IMR-90 (cell line): ENCODE measurements around the gene PNMA8B. TPM values are rescaled to one million over a fixed set of nuclear protein-coding genes. Genes with fewer than 3 reads are reported as not detected.

Experiments used
- ATAC-seq: fragments of 200-7000 bp; cut with Tn5 transposase; 2 replicates; pipeline ENCODE4 v1.9.1; 2020; ENCODE audit warnings: low read depth, mild to moderate bottlenecking, moderate library complexity
- BruUV-seq: library from RNA; stranded (reverse); fragments of 400-500 nt; replicated peaks from 2 replicates; lab custom pipeline; 2021; lab: Mats Ljungman, UMichigan
- CTCF ChIA-PET: fragments of 300-600 bp; formaldehyde crosslinking; extraction: SDS; loops from one replicate; lab custom pipeline; 2021; ENCODE audit warnings: antibody characterized with exemption; lab: Yijun Ruan, JAX
- POLR2A ChIA-PET: fragments of 300-600 bp; sonication (Branson Sonifier 250); formaldehyde crosslinking; loops from one replicate; lab custom pipeline; 2022; ENCODE audit warnings: antibody characterized with exemption; ENCODE audit not compliant: unreplicated experiment; lab: Charles Lee
- DNase-seq: peaks from one replicate; pipeline ENCODE4 v3.0.0; 2013
- H2AFZ ChIP-seq: replicated peaks from 2 replicates; pipeline ENCODE3; 2013; ENCODE audit warnings: low read length, mild to moderate bottlenecking; ENCODE audit not compliant: poor library complexity
- H2AK5ac ChIP-seq: 2 replicates; pipeline ENCODE4 v1.6.1; 2013; ENCODE audit warnings: low read depth, low read length, inconsistent platforms
- H2AK9ac ChIP-seq: replicated peaks from 2 replicates; pipeline ENCODE3; 2013; ENCODE audit warnings: mild to moderate bottlenecking, low read depth, low read length, moderate library complexity; ENCODE audit not compliant: poor library complexity
- H2BK120ac ChIP-seq: 2 replicates; pipeline ENCODE4 v1.6.1; 2013; ENCODE audit warnings: low read depth, low read length, inconsistent platforms
- H2BK15ac ChIP-seq: 3 replicates; pipeline ENCODE4 v1.6.1; 2013; ENCODE audit warnings: low read depth, low read length, inconsistent platforms
- H2BK20ac ChIP-seq: 2 replicates; pipeline ENCODE4 v1.6.1; 2013; ENCODE audit warnings: low read depth, mild to moderate bottlenecking, inconsistent platforms, low read length, moderate library complexity
- H2BK5ac ChIP-seq: 2 replicates; pipeline ENCODE4 v1.6.1; 2013; ENCODE audit warnings: mild to moderate bottlenecking, low read depth, low read length, inconsistent platforms; ENCODE audit not compliant: poor library complexity, severe bottlenecking
- H3K14ac ChIP-seq: replicated peaks from 2 replicates; pipeline ENCODE4 v1.6.1; 2013; ENCODE audit warnings: low read depth, low read length, inconsistent platforms
- H3K18ac ChIP-seq: 2 replicates; pipeline ENCODE4 v1.6.1; 2013; ENCODE audit warnings: low read depth, low read length, control low read depth
- H3K23ac ChIP-seq: 2 replicates; pipeline ENCODE4 v1.6.1; 2013; ENCODE audit warnings: low read depth, low read length, inconsistent platforms
- H3K27ac ChIP-seq: 2 replicates; pipeline ENCODE4 v1.5.1; 2013; ENCODE audit warnings: mild to moderate bottlenecking, control low read depth, low read length; ENCODE audit not compliant: insufficient read depth
- H3K27me3 ChIP-seq: 2 replicates; pipeline ENCODE4 v1.6.1; 2013; ENCODE audit warnings: low read length; ENCODE audit not compliant: control insufficient read depth, insufficient read depth
- H3K36me3 ChIP-seq: 2 replicates; pipeline ENCODE4 v1.6.1; 2013; ENCODE audit warnings: low read length, mixed read lengths; ENCODE audit not compliant: control insufficient read depth, insufficient read depth
- H3K4ac ChIP-seq: 2 replicates; pipeline ENCODE4 v1.6.1; 2013; ENCODE audit warnings: low read depth, low read length, inconsistent platforms
- H3K4me1 ChIP-seq: 2 replicates; pipeline ENCODE4 v1.6.1; 2013; ENCODE audit warnings: low read length, mixed read lengths; ENCODE audit not compliant: control insufficient read depth, insufficient read depth
- H3K4me2 ChIP-seq: 2 replicates; pipeline ENCODE4 v1.6.1; 2013; ENCODE audit warnings: low read depth, mild to moderate bottlenecking, control low read depth, low read length, moderate library complexity
- H3K4me3 ChIP-seq: 2 replicates; pipeline ENCODE4 v1.5.1; 2013; ENCODE audit warnings: low read depth, mild to moderate bottlenecking, control low read depth, low read length, moderate library complexity; ENCODE audit not compliant: insufficient read depth
- H3K56ac ChIP-seq: 2 replicates; pipeline ENCODE4 v1.6.1; 2013; ENCODE audit warnings: low read length, inconsistent platforms; ENCODE audit not compliant: insufficient read depth; ENCODE audit errors: extremely low read depth
- H3K79me1 ChIP-seq, 2 experiments: 2 replicates each; pipeline ENCODE4 v1.6.1; 2013; ENCODE audit warnings: low read length in 2 of 2, inconsistent platforms in 1 of 2, low read depth in 1 of 2
- H3K9ac ChIP-seq: 2 replicates; pipeline ENCODE4 v1.6.1; 2013; ENCODE audit warnings: low read depth, low read length, control low read depth
- H3K9me1 ChIP-seq: 2 replicates; pipeline ENCODE4 v1.6.1; 2013; ENCODE audit warnings: low read length, inconsistent platforms; ENCODE audit not compliant: insufficient read depth
- H3K9me3 ChIP-seq: 2 replicates; pipeline ENCODE4 v1.6.1; 2013; ENCODE audit warnings: low read length; ENCODE audit not compliant: control insufficient read depth, insufficient read depth
- H4K20me1 ChIP-seq: 2 replicates; pipeline ENCODE4 v1.6.1; 2013; ENCODE audit warnings: low read length, inconsistent platforms; ENCODE audit not compliant: insufficient read depth
- H4K5ac ChIP-seq: 2 replicates; pipeline ENCODE4 v1.6.1; 2013; ENCODE audit warnings: mild to moderate bottlenecking, low read depth, low read length, control low read depth
- H4K8ac ChIP-seq, 2 experiments: 2 replicates each; pipeline ENCODE4 v1.6.1; 2013; ENCODE audit warnings: low read depth in 2 of 2, low read length in 2 of 2, control low read depth in 1 of 2, inconsistent platforms in 1 of 2
- H4K91ac ChIP-seq: 2 replicates; pipeline ENCODE4 v1.6.1; 2013; ENCODE audit warnings: low read depth, low read length, inconsistent platforms; ENCODE audit not compliant: insufficient read depth
- WGBS, 2 experiments: methylation state at CpG; one replicate each; pipeline versions ENCODE4 v1.1.5 to v1.1.7; 2013; ENCODE audit warnings: missing lambda C conversion rate in 2 of 2; ENCODE audit not compliant: insufficient read length in 1 of 2; ENCODE audit errors: extremely low coverage in 2 of 2; 5-methylcytosine and 5-hydroxymethylcytosine counted together
- dilution Hi-C: fragments of 300-500 bp; cut with HindIII; formaldehyde crosslinking; loops from one replicate; pipeline ENCODE4 v1.14.3; 2018; ENCODE audit warnings: low sequenced_read_pairs; ENCODE audit not compliant: unreplicated experiment
- in situ Hi-C: fragments of 300-500 bp; cut with MboI; formaldehyde crosslinking; loops from 3 replicates; pipeline ENCODE4 v1.14.3; 2019; ENCODE audit warnings: low sequenced_read_pairs, inconsistent platforms, mixed read lengths
- intact Hi-C: fragments of 100-400 bp; cut with micrococcal nuclease; formaldehyde crosslinking; loops from 2 replicates; pipeline ENCODE4 v1.10.0; 2022
- polyA plus RNA-seq, 3 experiments: library from polyadenylated mRNA; depleted of rRNA; stranded (reverse); fragments of >200 nt; gene quantifications; 2 replicates each; pipeline ENCODE4 v1.2.3, GENCODE V29; 2012; ENCODE audit warnings: low replicate concordance in 1 of 3
- total RNA-seq: library from RNA; depleted of rRNA; stranded (reverse); fragments of >200 nt; gene quantifications from 2 replicates; pipeline ENCODE4 v1.2.3, GENCODE V29; 2012
- TF ChIP-seq, protein P1 (sequence below): fragments of 150-350 bp; IDR thresholded peaks from 2 replicates; pipeline ENCODE4 v1.6.1; 2017; ENCODE audit warnings: mild to moderate bottlenecking, antibody characterized with exemption, low read length, low read depth
- TF ChIP-seq, protein P2 (sequence below): conservative IDR thresholded peaks from 2 replicates; pipeline ENCODE4 v1.5.1; 2012; ENCODE audit warnings: mild to moderate bottlenecking, low read depth, low read length, improper control_type of control experiment

Gene PNMA8B
- total and polyA plus RNA-seq, 2 of the 4 experiments (the other 2 are of a cell fraction) = 0.12 to 0.18 TPM

DNA sequence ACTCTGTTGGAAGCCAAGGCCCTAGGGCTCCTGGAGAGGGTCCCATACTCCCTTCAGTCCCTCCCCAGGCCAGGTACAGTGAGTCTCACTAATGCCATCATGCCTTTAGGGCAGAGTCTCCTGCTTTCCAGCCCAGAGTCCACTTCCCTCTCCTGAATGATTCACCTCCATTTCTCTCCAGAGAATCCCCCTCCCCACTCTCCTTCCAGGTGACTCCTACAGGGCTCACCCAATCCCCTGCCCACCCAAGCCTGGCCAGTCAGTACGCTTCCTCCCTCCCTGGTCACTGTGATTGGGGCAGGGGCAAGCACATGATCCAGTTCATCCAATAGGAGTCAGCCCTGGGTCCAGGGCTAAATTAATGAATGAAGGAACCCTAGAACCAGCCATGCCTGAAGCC, 35.0 kb upstream of the PNMA8B start:
- no peak overlapping the region for H3K4ac ChIP-seq
- TF ChIP-seq, protein P1, sequence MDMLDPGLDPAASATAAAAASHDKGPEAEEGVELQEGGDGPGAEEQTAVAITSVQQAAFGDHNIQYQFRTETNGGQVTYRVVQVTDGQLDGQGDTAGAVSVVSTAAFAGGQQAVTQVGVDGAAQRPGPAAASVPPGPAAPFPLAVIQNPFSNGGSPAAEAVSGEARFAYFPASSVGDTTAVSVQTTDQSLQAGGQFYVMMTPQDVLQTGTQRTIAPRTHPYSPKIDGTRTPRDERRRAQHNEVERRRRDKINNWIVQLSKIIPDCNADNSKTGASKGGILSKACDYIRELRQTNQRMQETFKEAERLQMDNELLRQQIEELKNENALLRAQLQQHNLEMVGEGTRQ = peak; percentile 67; the same call in 1 of the 2 replicates
- TF ChIP-seq, protein P2, sequence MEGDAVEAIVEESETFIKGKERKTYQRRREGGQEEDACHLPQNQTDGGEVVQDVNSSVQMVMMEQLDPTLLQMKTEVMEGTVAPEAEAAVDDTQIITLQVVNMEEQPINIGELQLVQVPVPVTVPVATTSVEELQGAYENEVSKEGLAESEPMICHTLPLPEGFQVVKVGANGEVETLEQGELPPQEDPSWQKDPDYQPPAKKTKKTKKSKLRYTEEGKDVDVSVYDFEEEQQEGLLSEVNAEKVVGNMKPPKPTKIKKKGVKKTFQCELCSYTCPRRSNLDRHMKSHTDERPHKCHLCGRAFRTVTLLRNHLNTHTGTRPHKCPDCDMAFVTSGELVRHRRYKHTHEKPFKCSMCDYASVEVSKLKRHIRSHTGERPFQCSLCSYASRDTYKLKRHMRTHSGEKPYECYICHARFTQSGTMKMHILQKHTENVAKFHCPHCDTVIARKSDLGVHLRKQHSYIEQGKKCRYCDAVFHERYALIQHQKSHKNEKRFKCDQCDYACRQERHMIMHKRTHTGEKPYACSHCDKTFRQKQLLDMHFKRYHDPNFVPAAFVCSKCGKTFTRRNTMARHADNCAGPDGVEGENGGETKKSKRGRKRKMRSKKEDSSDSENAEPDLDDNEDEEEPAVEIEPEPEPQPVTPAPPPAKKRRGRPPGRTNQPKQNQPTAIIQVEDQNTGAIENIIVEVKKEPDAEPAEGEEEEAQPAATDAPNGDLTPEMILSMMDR = no peak
- ChIA-PET POLR2A (no interaction called here), CTCF (interaction anchor here (0.6 to 1.3 kb wide), 2 partner anchors 12 to 15 kb away, joined by 4 read pairs; no protein-coding TSS in a partner anchor)
- intact Hi-C loops (no loop called here), in situ Hi-C loops (loop anchor here (10.0 kb wide), 1 partner anchor 134 kb away; the partner anchor contains the start of gene DACT3), dilution Hi-C loops (no loop called here)
- H3K4me3 ChIP-seq = no peak overlapping the region
- H3K4me1 ChIP-seq = no peaks in the 10 kb centered on the region
- ATAC-seq = peak; percentile 27; the same call in 1 of the 2 replicates
- H4K91ac ChIP-seq = no peak overlapping the region
- no peak overlapping the region for H3K18ac ChIP-seq
- H2BK20ac ChIP-seq = no peak overlapping the region
- H3K9me1 ChIP-seq = no peaks in the 10 kb centered on the region
- no peak for DNase-seq
- H2AFZ ChIP-seq = peak overlapping the region; percentile 64
- H3K56ac ChIP-seq = no peak overlapping the region
- H3K14ac ChIP-seq = no peak overlapping the region
- no peak overlapping the region for H2BK120ac ChIP-seq
- no peaks in the 10 kb centered on the region for H3K36me3 ChIP-seq
- H2AK9ac ChIP-seq = peak overlapping the region; percentile 5
- no TSS peak for BruUV-seq
- peaks cover 18% of the 10 kb centered on the region for H3K27me3 ChIP-seq
- no peak overlapping the region for H4K5ac ChIP-seq
- H4K8ac ChIP-seq = no peak overlapping the region
- no peaks in the 10 kb centered on the region for H3K79me1 ChIP-seq
- no peaks in the 10 kb centered on the region for H4K20me1 ChIP-seq
- no peak overlapping the region for H3K27ac ChIP-seq
- no peaks in the 10 kb centered on the region for H3K9me3 ChIP-seq
- no peak overlapping the region for H2BK15ac ChIP-seq
- no peak overlapping the region for H3K23ac ChIP-seq
- H2BK5ac ChIP-seq = no peak overlapping the region
- no peak overlapping the region for H2AK5ac ChIP-seq
- H3K4me2 ChIP-seq = no peak overlapping the region
- WGBS, 2 experiments = no CpG with 5 or more reads among the region's 1 CpG
- H3K9ac ChIP-seq = no peak overlapping the region
